ENCODE data around the gene PRR19. TPM values are rescaled to one million over a fixed set of nuclear protein-coding genes. Genes with fewer than 3 reads are reported as not detected.

Gene PRR19
- total and polyA plus RNA-seq, 4 donors: 0.23 to 1.0 (median 0.77) TPM

- ATAC-seq (ENCODE audit: insufficient read depth, low FRiP score): no peak
- 93 to 95% methylated on average over 17 of the region's 17 CpGs for WGBS, 2 donors
- TF ChIP-seq, protein P1, sequence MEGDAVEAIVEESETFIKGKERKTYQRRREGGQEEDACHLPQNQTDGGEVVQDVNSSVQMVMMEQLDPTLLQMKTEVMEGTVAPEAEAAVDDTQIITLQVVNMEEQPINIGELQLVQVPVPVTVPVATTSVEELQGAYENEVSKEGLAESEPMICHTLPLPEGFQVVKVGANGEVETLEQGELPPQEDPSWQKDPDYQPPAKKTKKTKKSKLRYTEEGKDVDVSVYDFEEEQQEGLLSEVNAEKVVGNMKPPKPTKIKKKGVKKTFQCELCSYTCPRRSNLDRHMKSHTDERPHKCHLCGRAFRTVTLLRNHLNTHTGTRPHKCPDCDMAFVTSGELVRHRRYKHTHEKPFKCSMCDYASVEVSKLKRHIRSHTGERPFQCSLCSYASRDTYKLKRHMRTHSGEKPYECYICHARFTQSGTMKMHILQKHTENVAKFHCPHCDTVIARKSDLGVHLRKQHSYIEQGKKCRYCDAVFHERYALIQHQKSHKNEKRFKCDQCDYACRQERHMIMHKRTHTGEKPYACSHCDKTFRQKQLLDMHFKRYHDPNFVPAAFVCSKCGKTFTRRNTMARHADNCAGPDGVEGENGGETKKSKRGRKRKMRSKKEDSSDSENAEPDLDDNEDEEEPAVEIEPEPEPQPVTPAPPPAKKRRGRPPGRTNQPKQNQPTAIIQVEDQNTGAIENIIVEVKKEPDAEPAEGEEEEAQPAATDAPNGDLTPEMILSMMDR (IDR thresholded peaks at IDR 0.05; ENCODE audit: control extremely low read depth, extremely low read depth): no peak
- DNase-seq: no peak
- Histone ChIP-seq H3K27ac (ENCODE audit: low read depth in 1 of 2, low read length in 1 of 2) (no peak overlapping the region), H3K36me3 (ENCODE audit: control insufficient read depth in 4 of 4, insufficient read depth in 4 of 4, low read length in 4 of 4) (peaks cover 0 to 18% (median 11%) of the 10 kb centered on the region in 4 donors), H3K9me3 (ENCODE audit: control insufficient read depth in 4 of 4, insufficient read depth in 3 of 4, low read length in 3 of 4) (no peaks in the 10 kb centered on the region), H3K9ac (ENCODE audit: insufficient read depth in 1 of 2, low read length in 2 of 2) (no peak overlapping the region), H3K27me3 (ENCODE audit: control insufficient read depth in 3 of 3, insufficient read depth in 3 of 3, low read length in 2 of 3) (no peaks in the 10 kb centered on the region), H3K4me1 (ENCODE audit: control insufficient read depth in 5 of 5, insufficient read depth in 5 of 5, low read length in 5 of 5) (no peaks in the 10 kb centered on the region), H3K4me3 (no peak overlapping the region)
These were observed 41.6 kb downstream of the PRR19 start for GRCh38 chr19:42343344-42344110.

GRCh38 chr19:42344336-42344893 lies 42.5 kb downstream of the PRR19 start:
- no peak for ATAC-seq (ENCODE audit: insufficient read depth, low FRiP score)
- Histone ChIP-seq H3K9ac (ENCODE audit: insufficient read depth in 1 of 2, low read length in 2 of 2) (no peak overlapping the region), H3K36me3 (ENCODE audit: control insufficient read depth in 4 of 4, insufficient read depth in 4 of 4, low read length in 4 of 4) (peaks cover 0 to 18% (median 11%) of the 10 kb centered on the region in 4 donors), H3K4me3 (no peak overlapping the region), H3K27me3 (ENCODE audit: control insufficient read depth in 3 of 3, insufficient read depth in 3 of 3, low read length in 2 of 3) (no peaks in the 10 kb centered on the region), H3K9me3 (ENCODE audit: control insufficient read depth in 4 of 4, insufficient read depth in 3 of 4, low read length in 3 of 4) (no peaks in the 10 kb centered on the region), H3K4me1 (ENCODE audit: control insufficient read depth in 5 of 5, insufficient read depth in 5 of 5, low read length in 5 of 5) (no peaks in the 10 kb centered on the region), H3K27ac (ENCODE audit: low read depth in 1 of 2, low read length in 1 of 2) (no peak overlapping the region)
- DNase-seq: no peak
- WGBS, 2 donors: 93 to 95% methylated on average over 17 to 18 of the region's 18 CpGs
- TF ChIP-seq, protein P1 (IDR thresholded peaks at IDR 0.05; ENCODE audit: control extremely low read depth, extremely low read depth): no peak

DNA sequence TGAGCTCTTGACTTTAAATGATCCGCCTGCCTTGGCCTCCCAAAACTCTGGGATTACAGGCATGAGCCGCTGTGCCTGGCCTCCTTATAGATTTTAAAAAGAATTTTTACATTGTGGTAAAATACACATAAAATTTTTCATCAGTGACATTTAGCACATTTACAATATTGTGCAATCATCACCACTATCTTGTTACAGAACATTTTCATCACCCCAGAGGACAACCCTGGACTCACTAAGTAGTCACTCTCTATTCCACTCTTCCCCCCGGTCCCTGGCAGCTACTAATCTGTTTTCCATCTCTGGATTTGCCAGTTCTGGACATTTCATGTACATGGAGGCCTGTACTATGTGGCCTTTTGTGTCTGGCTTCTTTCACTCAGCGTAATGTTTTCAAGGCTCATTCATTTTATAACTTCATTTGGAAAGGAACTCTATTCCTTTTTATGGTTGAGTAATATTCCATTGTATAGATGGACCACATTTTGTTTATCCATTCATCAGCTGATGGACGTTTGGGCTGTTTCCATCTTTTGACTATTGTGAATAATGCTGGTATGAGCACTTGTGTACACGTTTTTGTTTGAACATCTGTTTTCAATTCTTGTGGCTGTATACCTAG lies 43.4 kb downstream of the PRR19 start:
- Histone ChIP-seq H3K4me3 (no peak overlapping the region), H3K27me3 (ENCODE audit: control insufficient read depth in 3 of 3, insufficient read depth in 3 of 3, low read length in 2 of 3) (no peaks in the 10 kb centered on the region), H3K4me1 (ENCODE audit: control insufficient read depth in 5 of 5, insufficient read depth in 5 of 5, low read length in 5 of 5) (no peaks in the 10 kb centered on the region), H3K27ac (ENCODE audit: low read depth in 1 of 2, low read length in 1 of 2) (no peak overlapping the region), H3K36me3 (ENCODE audit: control insufficient read depth in 4 of 4, insufficient read depth in 4 of 4, low read length in 4 of 4) (peaks cover 0 to 20% (median 12%) of the 10 kb centered on the region in 4 donors), H3K9ac (ENCODE audit: insufficient read depth in 1 of 2, low read length in 2 of 2) (no peak overlapping the region), H3K9me3 (ENCODE audit: control insufficient read depth in 4 of 4, insufficient read depth in 3 of 4, low read length in 3 of 4) (no peaks in the 10 kb centered on the region)
- TF ChIP-seq, protein P1 (IDR thresholded peaks at IDR 0.05; ENCODE audit: control extremely low read depth, extremely low read depth): no peak
- no peak for ATAC-seq (ENCODE audit: insufficient read depth, low FRiP score)
- DNase-seq: no peak
- 87 to 89% methylated on average over 6 of the region's 6 CpGs for WGBS, 2 donors
